Measurements from ENCODE around the gene RORB.

The RORB gene

GRCh38 chr9:74557571-74557970, 60.4 kb downstream of the RORB start:
- TF ChIP-seq CTCF (IDR thresholded peaks at IDR 0.05; ENCODE audit: borderline replicate concordance, control extremely low read depth, extremely low read depth, insufficient read depth, missing control alignments): no peak
- in situ Hi-C loops (cut with MboI; ENCODE audit: low sequenced_read_pairs, unreplicated experiment): no loop called here
- no peak for DNase-seq (ENCODE audit: low spot score)

- DNase-seq (ENCODE audit: low spot score): no peak
- in situ Hi-C loops (cut with MboI; ENCODE audit: low sequenced_read_pairs, unreplicated experiment): no loop called here
- no peak for TF ChIP-seq CTCF (IDR thresholded peaks at IDR 0.05; ENCODE audit: borderline replicate concordance, control extremely low read depth, extremely low read depth, insufficient read depth, missing control alignments)
Observed at GRCh38 chr9:74562611-74563010, 65.5 kb downstream of the RORB start.

GRCh38 chr9:74570879-74571512, 73.9 kb downstream of the RORB start:
- in situ Hi-C loops (cut with MboI; ENCODE audit: low sequenced_read_pairs, unreplicated experiment): no loop called here
- peak; percentile 68 for TF ChIP-seq CTCF (IDR thresholded peaks at IDR 0.05; ENCODE audit: borderline replicate concordance, control extremely low read depth, extremely low read depth, insufficient read depth, missing control alignments)
- DNase-seq (ENCODE audit: low spot score): peak; percentile 21

GRCh38 chr9:74573640-74574191, 76.6 kb downstream of the RORB start:
- in situ Hi-C loops (cut with MboI; ENCODE audit: low sequenced_read_pairs, unreplicated experiment): no loop called here
- no peak for TF ChIP-seq CTCF (IDR thresholded peaks at IDR 0.05; ENCODE audit: borderline replicate concordance, control extremely low read depth, extremely low read depth, insufficient read depth, missing control alignments)
- no peak for DNase-seq (ENCODE audit: low spot score)

- in situ Hi-C loops (cut with MboI; ENCODE audit: low sequenced_read_pairs, unreplicated experiment): no loop called here
- TF ChIP-seq CTCF (IDR thresholded peaks at IDR 0.05; ENCODE audit: borderline replicate concordance, control extremely low read depth, extremely low read depth, insufficient read depth, missing control alignments): no peak
- DNase-seq (ENCODE audit: low spot score): no peak
Observed at GRCh38 chr9:74576176-74576575, 79.0 kb downstream of the RORB start.

GRCh38 chr9:74577956-74578355, 80.8 kb downstream of the RORB start:
- DNase-seq (ENCODE audit: low spot score): no peak
- TF ChIP-seq CTCF (IDR thresholded peaks at IDR 0.05; ENCODE audit: borderline replicate concordance, control extremely low read depth, extremely low read depth, insufficient read depth, missing control alignments): no peak
- in situ Hi-C loops (cut with MboI; ENCODE audit: low sequenced_read_pairs, unreplicated experiment): no loop called here
